ENCODE measurements around the gene ADAM10. TPM values are rescaled to one million over a fixed set of nuclear protein-coding genes. Genes with fewer than 3 reads are reported as not detected.

ADAM10 gene
- total and polyA plus RNA-seq, 2 of the 4 experiments (the other 2 are of a cell fraction) = 110 to 185 TPM

DNA sequence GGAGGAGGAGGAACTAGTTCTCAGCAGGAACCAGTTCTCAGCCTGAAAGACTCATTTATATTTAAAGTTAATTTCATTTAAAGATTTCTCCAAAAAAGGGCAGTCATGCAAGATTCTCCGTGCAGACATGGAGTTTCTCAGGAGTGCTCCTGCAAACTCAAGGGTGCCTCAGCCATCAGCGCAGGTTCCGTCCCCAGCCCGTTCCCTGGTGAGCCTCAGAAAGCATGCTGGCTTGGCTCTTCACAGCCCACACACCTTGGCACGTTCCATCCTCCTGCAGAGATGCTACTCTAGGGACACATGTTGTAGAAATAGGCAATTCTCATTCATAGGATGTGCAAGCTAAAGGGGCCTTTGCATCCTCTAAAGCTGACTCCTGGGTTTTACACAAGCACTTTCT is 194.7 kb downstream of the ADAM10 start:
- H3K4ac ChIP-seq (ENCODE audit: low read depth, low read length) = peak overlapping the region; percentile 48; the same call in 1 of the 2 replicates
- no peak overlapping the region for H3K23ac ChIP-seq (ENCODE audit: low read depth, low read length)
- no peaks in the 10 kb centered on the region for H3K36me3 ChIP-seq (ENCODE audit: control insufficient read depth, insufficient read depth, low read length)
- dilution Hi-C loops (cut with HindIII; ENCODE audit: low sequenced_read_pairs, unreplicated experiment) = no loop called here
- H2AK9ac ChIP-seq (replicated peaks; ENCODE audit: low read depth, low read length, poor library complexity) = no peak overlapping the region
- H2BK120ac ChIP-seq (ENCODE audit: low read depth, low read length) = no peak overlapping the region
- H4K20me1 ChIP-seq (ENCODE audit: insufficient read depth, low read length) = no peaks in the 10 kb centered on the region
- H4K8ac ChIP-seq (ENCODE audit: low read depth in 2 of 2, low read length in 2 of 2) = no peak overlapping the region
- H3K27ac ChIP-seq (ENCODE audit: insufficient read depth, low read length) = no peak overlapping the region
- no peak overlapping the region; the same call in 2 of the 3 replicates for H2BK15ac ChIP-seq (ENCODE audit: low read depth, low read length)
- in situ Hi-C loops (cut with MboI; ENCODE audit: low sequenced_read_pairs) = no loop called here
- intact Hi-C loops (cut with micrococcal nuclease) = loop anchor here (5.0 kb wide), 1 partner anchor 167 kb away; no protein-coding TSS in a partner anchor
- no peak overlapping the region for H4K5ac ChIP-seq (ENCODE audit: low read depth, low read length)
- H2BK5ac ChIP-seq (ENCODE audit: low read depth, low read length, poor library complexity, severe bottlenecking) = no peak overlapping the region
- H3K9me1 ChIP-seq (ENCODE audit: insufficient read depth, low read length) = peaks cover 15% of the 10 kb centered on the region
- H3K4me1 ChIP-seq (ENCODE audit: control insufficient read depth, insufficient read depth, low read length) = peaks cover 19% of the 10 kb centered on the region
- H2BK20ac ChIP-seq (ENCODE audit: low read depth, low read length) = no peak overlapping the region
- H3K9ac ChIP-seq (ENCODE audit: low read depth, low read length) = no peak overlapping the region
- no peak overlapping the region; the same call in 1 of the 2 replicates for H2AK5ac ChIP-seq (ENCODE audit: low read depth, low read length)
- WGBS, 2 experiments (ENCODE audit: extremely low coverage in 2 of 2, insufficient read length in 1 of 2) = 100% methylated on average over 1 of the region's 5 CpGs; no CpG with 5 or more reads in 1 of the 2 experiments
- no peak for TF ChIP-seq MAFK (IDR thresholded peaks at IDR 0.05; ENCODE audit: low read depth, low read length)
- no peak for TF ChIP-seq NFE2L2 (IDR thresholded peaks at IDR 0.05; ENCODE audit: low read depth, low read length)
- no peak for TF ChIP-seq FOS (IDR thresholded peaks at IDR 0.05; ENCODE audit: low read depth, low read length)
- TF ChIP-seq CEBPB (IDR thresholded peaks at IDR 0.05; ENCODE audit: low read depth, low read length) = no peak
- TF ChIP-seq, protein P1, sequence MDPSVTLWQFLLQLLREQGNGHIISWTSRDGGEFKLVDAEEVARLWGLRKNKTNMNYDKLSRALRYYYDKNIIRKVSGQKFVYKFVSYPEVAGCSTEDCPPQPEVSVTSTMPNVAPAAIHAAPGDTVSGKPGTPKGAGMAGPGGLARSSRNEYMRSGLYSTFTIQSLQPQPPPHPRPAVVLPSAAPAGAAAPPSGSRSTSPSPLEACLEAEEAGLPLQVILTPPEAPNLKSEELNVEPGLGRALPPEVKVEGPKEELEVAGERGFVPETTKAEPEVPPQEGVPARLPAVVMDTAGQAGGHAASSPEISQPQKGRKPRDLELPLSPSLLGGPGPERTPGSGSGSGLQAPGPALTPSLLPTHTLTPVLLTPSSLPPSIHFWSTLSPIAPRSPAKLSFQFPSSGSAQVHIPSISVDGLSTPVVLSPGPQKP (IDR thresholded peaks at IDR 0.05; ENCODE audit: borderline replicate concordance, low read depth, low read length) = no peak
- no peak for TF ChIP-seq POLR2A (IDR thresholded peaks at IDR 0.05; ENCODE audit: low read depth, low read length)
- TF ChIP-seq, protein P2, sequence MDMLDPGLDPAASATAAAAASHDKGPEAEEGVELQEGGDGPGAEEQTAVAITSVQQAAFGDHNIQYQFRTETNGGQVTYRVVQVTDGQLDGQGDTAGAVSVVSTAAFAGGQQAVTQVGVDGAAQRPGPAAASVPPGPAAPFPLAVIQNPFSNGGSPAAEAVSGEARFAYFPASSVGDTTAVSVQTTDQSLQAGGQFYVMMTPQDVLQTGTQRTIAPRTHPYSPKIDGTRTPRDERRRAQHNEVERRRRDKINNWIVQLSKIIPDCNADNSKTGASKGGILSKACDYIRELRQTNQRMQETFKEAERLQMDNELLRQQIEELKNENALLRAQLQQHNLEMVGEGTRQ (IDR thresholded peaks at IDR 0.05; ENCODE audit: low read depth, low read length) = no peak
- TF ChIP-seq CHD1 (IDR thresholded peaks at IDR 0.05; ENCODE audit: low read depth, low read length) = no peak
- TF ChIP-seq BHLHE40 (IDR thresholded peaks at IDR 0.05; ENCODE audit: low read depth, low read length) = no peak
- no peak for TF ChIP-seq MXI1 (IDR thresholded peaks at IDR 0.05; ENCODE audit: borderline replicate concordance, low read depth, low read length)
- TF ChIP-seq, protein P3, sequence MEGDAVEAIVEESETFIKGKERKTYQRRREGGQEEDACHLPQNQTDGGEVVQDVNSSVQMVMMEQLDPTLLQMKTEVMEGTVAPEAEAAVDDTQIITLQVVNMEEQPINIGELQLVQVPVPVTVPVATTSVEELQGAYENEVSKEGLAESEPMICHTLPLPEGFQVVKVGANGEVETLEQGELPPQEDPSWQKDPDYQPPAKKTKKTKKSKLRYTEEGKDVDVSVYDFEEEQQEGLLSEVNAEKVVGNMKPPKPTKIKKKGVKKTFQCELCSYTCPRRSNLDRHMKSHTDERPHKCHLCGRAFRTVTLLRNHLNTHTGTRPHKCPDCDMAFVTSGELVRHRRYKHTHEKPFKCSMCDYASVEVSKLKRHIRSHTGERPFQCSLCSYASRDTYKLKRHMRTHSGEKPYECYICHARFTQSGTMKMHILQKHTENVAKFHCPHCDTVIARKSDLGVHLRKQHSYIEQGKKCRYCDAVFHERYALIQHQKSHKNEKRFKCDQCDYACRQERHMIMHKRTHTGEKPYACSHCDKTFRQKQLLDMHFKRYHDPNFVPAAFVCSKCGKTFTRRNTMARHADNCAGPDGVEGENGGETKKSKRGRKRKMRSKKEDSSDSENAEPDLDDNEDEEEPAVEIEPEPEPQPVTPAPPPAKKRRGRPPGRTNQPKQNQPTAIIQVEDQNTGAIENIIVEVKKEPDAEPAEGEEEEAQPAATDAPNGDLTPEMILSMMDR (conservative IDR thresholded peaks at IDR 0.05; ENCODE audit: low read depth, low read length) = no peak
- no peak for TF ChIP-seq RCOR1 (IDR thresholded peaks at IDR 0.05; ENCODE audit: insufficient replicate concordance, low read length)
- TF ChIP-seq MAZ (IDR thresholded peaks at IDR 0.05; ENCODE audit: borderline replicate concordance, low read depth, low read length) = no peak
- TF ChIP-seq RAD21 (IDR thresholded peaks at IDR 0.05; ENCODE audit: low read length) = no peak
- no peak for TF ChIP-seq RFX5 (IDR thresholded peaks at IDR 0.05; ENCODE audit: low read depth, low read length)
- TF ChIP-seq SMC3 (IDR thresholded peaks at IDR 0.05; ENCODE audit: low read depth, low read length) = no peak
- H4K91ac ChIP-seq (ENCODE audit: insufficient read depth, low read depth, low read length) = no peak overlapping the region
- no peak for DNase-seq
- no peaks in the 10 kb centered on the region; the same call in 1 of the 2 replicates for H3K9me3 ChIP-seq (ENCODE audit: control insufficient read depth, insufficient read depth, low read length)
- H3K14ac ChIP-seq (replicated peaks; ENCODE audit: low read depth, low read length) = no peak overlapping the region
- no peak overlapping the region for H3K4me2 ChIP-seq (ENCODE audit: low read depth, low read length)
- no peak overlapping the region for H3K56ac ChIP-seq (ENCODE audit: extremely low read depth, insufficient read depth, low read length)
- ChIA-PET CTCF (no interaction called here), POLR2A (ENCODE audit: unreplicated experiment) (no interaction called here)
- BruUV-seq (replicated peaks) = no TSS peak
- H2AFZ ChIP-seq (replicated peaks; ENCODE audit: low read length, poor library complexity) = no peak overlapping the region
- no peak overlapping the region for H3K18ac ChIP-seq (ENCODE audit: low read depth, low read length)
- ATAC-seq (ENCODE audit: low read depth) = no peak
- peaks cover 6% of the 10 kb centered on the region; the same call in 1 of the 2 replicates for H3K27me3 ChIP-seq (ENCODE audit: control insufficient read depth, insufficient read depth, low read length)
- no peak overlapping the region for H3K4me3 ChIP-seq (ENCODE audit: insufficient read depth, low read depth, low read length)
- H3K79me1 ChIP-seq (ENCODE audit: low read depth in 1 of 2, low read length in 2 of 2) = no peaks in the 10 kb centered on the region
